Activated CD8-positive, alpha-beta memory T cell treated with anti-CD3 and anti-CD28 coated beads, Interleukin-2, amount 50 U/mL, for 24 hours (primary cell): Measurements from ENCODE around the gene USP3.

ENCODE experiments used
- DNase-seq: peaks from one replicate; pipeline ENCODE4 v3.0.0-alpha.2; 2020; ENCODE audit errors: extremely low read depth

The USP3 gene

GRCh38 chr15:63504247-63504978, at the start of gene USP3:
Gene USP3, plus strand, starts transcription at chr15:63504593. Its CDS starts 147 bp downstream, at chr15:63504740.
- peak; percentile 81 for DNase-seq

GRCh38 chr15:63456258-63456657, 48.1 kb upstream of the USP3 start:
- DNase-seq: no peak

- no peak for DNase-seq
These were observed 47.0 kb upstream of the USP3 start for GRCh38 chr15:63457379-63457778.

- DNase-seq: no peak
These were observed 46.4 kb upstream of the USP3 start for GRCh38 chr15:63458026-63458425.

GRCh38 chr15:63458794-63459395, 45.5 kb upstream of the USP3 start:
- DNase-seq: no peak

GRCh38 chr15:63460210-63461155, 43.9 kb upstream of the USP3 start:
- DNase-seq: no peak

GRCh38 chr15:63461230-63461985, 43.0 kb upstream of the USP3 start:
- no peak for DNase-seq

- no peak for DNase-seq
These were observed 42.3 kb upstream of the USP3 start for GRCh38 chr15:63462088-63462487.

- no peak for DNase-seq
These were observed 41.4 kb upstream of the USP3 start for GRCh38 chr15:63463036-63463435.

GRCh38 chr15:63463793-63464192, 40.6 kb upstream of the USP3 start:
- no peak for DNase-seq

GRCh38 chr15:63465104-63465503, 39.3 kb upstream of the USP3 start:
- no peak for DNase-seq

GRCh38 chr15:63466378-63467192, 37.8 kb upstream of the USP3 start:
- no peak for DNase-seq

GRCh38 chr15:63469190-63469589, 35.2 kb upstream of the USP3 start:
- no peak for DNase-seq

GRCh38 chr15:63469984-63470383, 34.4 kb upstream of the USP3 start:
- no peak for DNase-seq

- no peak for DNase-seq
These were observed 31.2 kb upstream of the USP3 start for GRCh38 chr15:63473007-63473748.

GRCh38 chr15:63473749-63473998, 30.7 kb upstream of the USP3 start:
- DNase-seq: no peak

GRCh38 chr15:63473999-63474809, 30.2 kb upstream of the USP3 start:
- DNase-seq: peak; percentile 34

- DNase-seq: no peak
These were observed 29.5 kb upstream of the USP3 start for GRCh38 chr15:63474810-63475316.

GRCh38 chr15:63475707-63476106, 28.7 kb upstream of the USP3 start:
- no peak for DNase-seq
